ENCODE measurements around the gene FRAT1. TPM values are rescaled to one million over a fixed set of nuclear protein-coding genes. Genes with fewer than 3 reads are reported as not detected.

The FRAT1 gene
- total RNA-seq, 2 donors from 2014 or later: 3.2 to 4.5 TPM

GRCh38 chr10:97320480-97321031 lies 1.5 kb downstream of the FRAT1 start:
- Mint-ChIP-seq H3K36me3 (ENCODE audit: insufficient read depth in 2 of 2) (no peaks in the 10 kb centered on the region), H3K4me3 (peak overlapping the region; percentile 93 to 95), H3K27me3 (ENCODE audit: low read depth) (peaks cover 7% of the 10 kb centered on the region), H3K9me3 (no peaks in the 10 kb centered on the region), H3K4me1 (ENCODE audit: low read depth) (peaks cover 30% of the 10 kb centered on the region), H3K27ac (no peak overlapping the region)
- DNase-seq: peak; percentile 38 to 40
- peak; percentile 19 to 20 for ATAC-seq (replicated peaks in 1 of 2)

DNA sequence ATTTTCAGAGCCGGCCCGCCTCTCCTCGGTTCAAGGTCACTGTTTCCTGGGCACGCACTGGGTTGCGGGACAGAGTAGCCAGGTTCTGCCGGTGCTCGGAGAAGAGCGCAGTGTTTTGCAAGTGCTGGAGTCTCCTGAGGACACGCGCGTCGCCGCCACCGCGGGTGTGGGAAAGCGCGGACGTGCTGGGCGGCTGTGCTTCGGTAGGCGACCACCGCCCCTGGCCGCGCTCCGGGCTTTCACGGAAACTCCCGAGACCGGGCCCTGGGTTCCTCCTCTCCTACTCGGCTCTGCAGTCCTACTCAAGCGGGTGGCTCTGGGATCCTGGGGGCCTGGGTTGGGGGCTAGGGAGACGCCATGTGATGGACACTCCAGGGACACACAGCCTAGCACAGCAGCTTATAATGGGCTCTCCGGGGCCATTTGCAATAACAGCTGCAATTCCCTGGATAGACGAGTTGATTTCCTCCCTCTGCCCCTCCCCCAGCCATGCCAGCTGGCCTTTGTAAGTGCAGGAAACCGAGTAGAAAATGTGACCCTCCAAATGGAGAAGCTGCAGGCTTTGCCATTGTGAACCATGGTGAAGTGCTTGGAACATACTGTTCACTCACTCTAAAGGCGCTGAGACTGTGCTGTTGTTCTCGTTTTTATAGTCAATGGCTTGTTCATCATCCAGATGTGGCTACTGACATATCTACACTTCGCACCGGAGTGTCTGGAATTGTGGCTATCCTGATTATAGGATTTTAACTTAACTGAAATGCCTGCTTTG lies 2.1 kb downstream of the FRAT1 start:
- no peaks in the 10 kb centered on the region for H3K9me3 Mint-ChIP-seq
- H3K27me3 Mint-ChIP-seq (ENCODE audit: low read depth): peaks cover 7% of the 10 kb centered on the region
- no peaks in the 10 kb centered on the region for H3K36me3 Mint-ChIP-seq (ENCODE audit: insufficient read depth in 2 of 2)
- peak overlapping the region; percentile 93 to 95 for H3K4me3 Mint-ChIP-seq
- peaks cover 30% of the 10 kb centered on the region for H3K4me1 Mint-ChIP-seq (ENCODE audit: low read depth)
- no peak for ATAC-seq (replicated peaks in 1 of 2)
- H3K27ac Mint-ChIP-seq: no peak overlapping the region
- peak; percentile 14 to 18 for DNase-seq

GRCh38 chr10:97321804-97322190 lies 2.7 kb downstream of the FRAT1 start:
- H3K27ac Mint-ChIP-seq: no peak overlapping the region
- peaks cover 34% of the 10 kb centered on the region for H3K4me1 Mint-ChIP-seq (ENCODE audit: low read depth)
- H3K27me3 Mint-ChIP-seq (ENCODE audit: low read depth): peaks cover 7% of the 10 kb centered on the region
- no peaks in the 10 kb centered on the region for H3K9me3 Mint-ChIP-seq
- H3K4me3 Mint-ChIP-seq: peak overlapping the region; percentile 93 to 95
- no peak for DNase-seq
- ATAC-seq (replicated peaks in 1 of 2): no peak
- H3K36me3 Mint-ChIP-seq (ENCODE audit: insufficient read depth in 2 of 2): no peaks in the 10 kb centered on the region

DNA sequence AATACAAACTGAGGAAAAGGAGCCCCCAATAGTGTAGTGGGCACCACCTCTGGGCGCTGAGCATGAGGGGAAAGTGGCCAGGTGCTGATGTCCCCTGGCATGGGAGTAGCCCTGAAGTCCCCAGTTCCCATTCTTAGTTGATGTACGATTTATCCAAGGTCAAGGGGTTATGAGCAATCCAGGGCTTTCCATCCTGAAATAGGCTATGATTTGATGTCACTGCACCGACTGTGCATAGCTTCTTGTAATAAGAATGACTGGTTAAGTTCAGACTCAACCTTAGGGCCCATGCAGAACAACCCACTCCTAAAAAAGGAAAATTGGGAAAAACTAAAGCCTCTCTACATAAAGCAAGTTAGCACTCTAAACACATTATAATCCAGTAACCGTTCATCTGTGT lies 4.4 kb downstream of the FRAT1 start:
- ATAC-seq (replicated peaks in 1 of 2): no peak
- H3K9me3 Mint-ChIP-seq: no peaks in the 10 kb centered on the region
- peaks cover 7% of the 10 kb centered on the region for H3K27me3 Mint-ChIP-seq (ENCODE audit: low read depth)
- peaks cover 50% of the 10 kb centered on the region for H3K4me1 Mint-ChIP-seq (ENCODE audit: low read depth)
- H3K27ac Mint-ChIP-seq: no peak overlapping the region
- no peak overlapping the region for H3K4me3 Mint-ChIP-seq
- no peak for DNase-seq
- H3K36me3 Mint-ChIP-seq (ENCODE audit: insufficient read depth in 2 of 2): no peaks in the 10 kb centered on the region

- DNase-seq (no peak), ATAC-seq (replicated peaks in 1 of 2) (no peak)
- Mint-ChIP-seq H3K27me3 (ENCODE audit: low read depth) (peaks cover under 1% of the 10 kb centered on the region), H3K9me3 (no peaks in the 10 kb centered on the region), H3K4me1 (ENCODE audit: low read depth) (peaks cover 60% of the 10 kb centered on the region), H3K36me3 (ENCODE audit: insufficient read depth in 2 of 2) (peaks cover 0 to 8% of the 10 kb centered on the region in 2 donors), H3K4me3 (no peak overlapping the region), H3K27ac (no peak overlapping the region)
Observed at GRCh38 chr10:97325754-97326153, 6.7 kb downstream of the FRAT1 start.

GRCh38 chr10:97327348-97328294 lies 8.6 kb downstream of the FRAT1 start:
- ATAC-seq (replicated peaks in 1 of 2): peak; percentile 61 to 63
- peak overlapping the region; percentile 51 for H3K27ac Mint-ChIP-seq
- H3K4me1 Mint-ChIP-seq (ENCODE audit: low read depth): peaks cover 62% of the 10 kb centered on the region
- no peaks in the 10 kb centered on the region for H3K9me3 Mint-ChIP-seq
- H3K4me3 Mint-ChIP-seq: peak overlapping the region; percentile 49 to 80
- H3K36me3 Mint-ChIP-seq (ENCODE audit: insufficient read depth in 2 of 2): peaks cover 0 to 8% of the 10 kb centered on the region in 2 donors
- no peaks in the 10 kb centered on the region for H3K27me3 Mint-ChIP-seq (ENCODE audit: low read depth)
- DNase-seq: no peak

DNA sequence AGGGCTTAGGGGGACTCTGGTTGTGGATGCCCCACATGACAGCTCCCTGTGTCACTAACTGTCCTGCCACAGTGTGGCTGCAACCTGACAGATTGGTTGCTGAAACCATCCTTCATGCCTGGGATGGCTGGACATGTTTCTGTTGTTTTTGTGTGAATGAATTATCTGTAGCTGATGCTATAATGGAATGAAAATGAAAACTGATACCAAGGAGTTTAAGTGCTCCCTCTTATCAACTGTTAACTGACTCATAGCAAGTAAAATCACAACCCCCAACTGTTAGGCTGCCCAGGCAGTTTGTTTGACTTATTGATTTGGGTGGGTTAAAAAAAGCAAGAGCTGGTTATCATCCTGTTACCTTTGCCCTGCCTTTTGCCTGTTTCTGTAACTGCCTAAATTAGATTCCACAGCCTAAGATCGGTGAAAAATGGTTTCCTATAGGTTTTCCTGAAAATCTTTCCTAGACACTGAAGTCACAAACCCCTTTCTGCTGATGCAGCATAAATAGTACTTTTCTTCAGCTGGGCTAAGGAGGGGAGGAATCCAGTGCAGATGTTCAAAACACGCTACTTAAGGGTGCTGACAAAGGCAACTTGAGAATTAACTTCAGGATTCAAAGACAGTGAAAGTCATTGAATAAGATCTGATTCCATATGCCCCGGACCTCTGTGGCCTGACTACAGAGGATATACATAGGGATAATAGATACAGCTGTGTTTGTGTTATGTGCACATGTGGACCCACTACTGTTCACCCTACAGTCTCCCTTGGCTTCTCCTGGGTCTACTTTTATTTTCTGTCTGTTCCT lies 9.8 kb downstream of the FRAT1 start:
- H3K9me3 Mint-ChIP-seq: no peaks in the 10 kb centered on the region
- peaks cover 73% of the 10 kb centered on the region for H3K4me1 Mint-ChIP-seq (ENCODE audit: low read depth)
- ATAC-seq (replicated peaks in 1 of 2) (peak; percentile 71 to 73), DNase-seq (peak in 1 of 2 donors; percentile 32)
- no peak overlapping the region for H3K27ac Mint-ChIP-seq
- H3K27me3 Mint-ChIP-seq (ENCODE audit: low read depth): no peaks in the 10 kb centered on the region
- peaks cover 1 to 8% of the 10 kb centered on the region in 2 donors for H3K36me3 Mint-ChIP-seq (ENCODE audit: insufficient read depth in 2 of 2)
- peak overlapping the region; percentile 30 to 43 for H3K4me3 Mint-ChIP-seq

GRCh38 chr10:97329766-97330165 lies 10.7 kb downstream of the FRAT1 start:
- H3K4me1 Mint-ChIP-seq (ENCODE audit: low read depth): peaks cover 73% of the 10 kb centered on the region
- H3K4me3 Mint-ChIP-seq: no peak overlapping the region
- no peaks in the 10 kb centered on the region for H3K9me3 Mint-ChIP-seq
- no peak for ATAC-seq (replicated peaks in 1 of 2)
- peaks cover 1 to 8% of the 10 kb centered on the region in 2 donors for H3K36me3 Mint-ChIP-seq (ENCODE audit: insufficient read depth in 2 of 2)
- H3K27ac Mint-ChIP-seq: no peak overlapping the region
- DNase-seq: no peak
- no peaks in the 10 kb centered on the region for H3K27me3 Mint-ChIP-seq (ENCODE audit: low read depth)

DNA sequence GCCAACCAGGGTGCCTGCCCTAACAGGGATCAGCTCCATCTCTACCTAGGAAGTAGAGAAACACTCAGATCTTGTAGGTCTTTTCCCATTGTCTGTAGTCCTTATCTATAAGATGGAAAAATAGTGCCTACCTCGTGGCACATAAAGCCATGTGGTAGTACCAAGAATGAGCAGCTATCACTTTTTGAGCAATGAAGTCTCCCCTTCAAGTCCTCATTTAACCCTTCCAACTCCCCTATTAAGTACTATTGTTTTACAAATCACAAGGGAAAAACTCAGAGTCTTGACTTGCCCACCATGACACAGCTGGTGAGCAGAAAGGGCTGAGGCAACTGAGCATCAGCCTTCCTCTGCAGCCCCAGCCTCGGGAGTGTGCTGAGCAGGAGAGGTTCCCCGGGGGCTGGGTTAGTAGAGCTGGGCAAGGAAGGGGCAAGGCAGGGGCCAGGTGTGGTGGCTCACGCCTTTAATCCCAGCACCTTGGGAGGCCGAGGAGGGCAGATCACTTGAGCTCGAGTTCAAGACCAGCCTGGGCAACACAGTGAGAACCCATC lies 12.2 kb downstream of the FRAT1 start:
- H3K27ac Mint-ChIP-seq: no peak overlapping the region
- H3K27me3 Mint-ChIP-seq (ENCODE audit: low read depth): no peaks in the 10 kb centered on the region
- no peaks in the 10 kb centered on the region for H3K9me3 Mint-ChIP-seq
- no peak for ATAC-seq (replicated peaks in 1 of 2)
- H3K36me3 Mint-ChIP-seq (ENCODE audit: insufficient read depth in 2 of 2): peaks cover 1 to 8% of the 10 kb centered on the region in 2 donors
- peak overlapping the region; percentile 54 to 61 for H3K4me3 Mint-ChIP-seq
- peaks cover 85% of the 10 kb centered on the region for H3K4me1 Mint-ChIP-seq (ENCODE audit: low read depth)
- no peak for DNase-seq

DNA sequence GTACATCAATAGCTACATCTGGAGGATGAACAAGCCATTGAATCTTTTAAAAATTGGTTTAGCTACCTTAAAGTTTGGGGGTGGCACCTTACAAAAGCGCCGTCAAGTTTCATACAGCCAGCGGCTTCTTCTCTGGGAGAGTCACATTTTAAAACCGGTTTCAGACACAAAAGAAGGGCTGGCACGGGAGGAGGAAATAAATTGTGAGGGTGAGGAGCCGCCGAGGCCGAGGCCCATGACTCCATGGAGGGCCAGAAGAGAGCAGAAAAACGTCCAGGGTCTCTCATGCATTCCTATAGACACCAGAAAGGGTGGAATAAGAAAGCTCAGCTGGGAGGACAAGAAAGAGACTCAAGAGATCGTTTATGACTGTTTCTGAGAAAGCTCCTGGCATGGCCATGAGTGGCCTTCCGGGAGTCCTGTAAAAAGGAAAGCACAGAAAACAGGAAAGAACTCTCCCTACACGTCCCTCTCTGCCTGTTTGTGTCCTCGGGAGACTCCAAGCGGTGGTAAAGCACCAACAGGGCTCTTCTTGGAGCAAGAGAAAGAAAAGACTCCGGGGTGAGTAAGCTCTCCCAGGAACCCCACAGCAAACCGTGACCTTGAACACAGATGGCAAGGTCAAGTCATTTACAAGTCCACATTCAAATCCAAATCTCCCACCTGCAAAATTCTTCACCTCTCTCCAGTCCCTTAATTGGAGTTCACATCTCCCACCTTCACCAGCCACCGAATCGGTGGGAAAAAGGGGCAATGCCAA lies 13.7 kb downstream of the FRAT1 start:
- Mint-ChIP-seq H3K27me3 (ENCODE audit: low read depth) (no peaks in the 10 kb centered on the region), H3K27ac (peak overlapping the region; percentile 96), H3K4me3 (peak overlapping the region; percentile 87 to 97), H3K9me3 (no peaks in the 10 kb centered on the region), H3K36me3 (ENCODE audit: insufficient read depth in 2 of 2) (peaks cover 1 to 8% of the 10 kb centered on the region in 2 donors), H3K4me1 (ENCODE audit: low read depth) (peaks cover 77% of the 10 kb centered on the region)
- no peak for ATAC-seq (replicated peaks in 1 of 2)
- peak in 1 of 2 donors; percentile 7 for DNase-seq

- ATAC-seq (replicated peaks in 1 of 2) (no peak), DNase-seq (no peak)
- H3K4me1 Mint-ChIP-seq (ENCODE audit: low read depth): peaks cover 72% of the 10 kb centered on the region
- peak overlapping the region; percentile 87 to 97 for H3K4me3 Mint-ChIP-seq
- H3K36me3 Mint-ChIP-seq (ENCODE audit: insufficient read depth in 2 of 2): peaks cover 1 to 8% of the 10 kb centered on the region in 2 donors
- peak overlapping the region; percentile 96 for H3K27ac Mint-ChIP-seq
- no peaks in the 10 kb centered on the region for H3K9me3 Mint-ChIP-seq
- no peaks in the 10 kb centered on the region for H3K27me3 Mint-ChIP-seq (ENCODE audit: low read depth)
Observed at GRCh38 chr10:97333351-97333600, 14.2 kb downstream of the FRAT1 start.

Data from activated T-cell treated with anti-CD3 and anti-CD28 coated beads, Interleukin-2, amount 50 U/mL, for 72 hours (primary cell).